ENCODE measurements around the gene BACH1.

The BACH1 gene

DNA sequence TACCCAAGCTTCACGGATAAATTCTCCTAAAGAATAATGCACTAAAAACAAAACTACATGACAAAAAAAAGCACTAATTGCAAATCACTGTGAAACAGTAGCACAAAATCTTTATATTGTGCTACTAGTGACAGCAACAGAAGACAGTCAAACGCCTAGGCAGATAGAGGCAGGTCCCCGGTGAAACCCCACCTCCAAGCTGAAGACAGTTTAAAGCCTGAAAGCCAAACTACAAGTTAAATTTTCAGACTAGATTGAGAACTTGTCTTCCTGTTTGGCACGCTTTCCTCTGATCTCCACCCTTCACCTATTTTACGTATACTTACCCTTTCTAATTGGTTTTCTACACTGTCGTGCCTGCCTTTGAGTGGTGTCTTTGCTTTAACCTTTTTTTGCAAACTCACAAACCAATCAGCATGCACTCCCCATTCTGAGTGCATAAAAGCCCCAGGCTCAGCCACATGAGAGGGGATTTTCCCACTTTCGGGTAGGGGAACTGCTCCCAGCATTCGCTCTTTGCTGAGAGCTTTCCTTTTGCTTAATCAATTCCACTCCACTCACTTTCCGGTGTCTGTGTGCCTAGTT, 3.6 kb upstream of the BACH1 start:
- Histone ChIP-seq H3K27me3 (no peaks in the 10 kb centered on the region), H3K4me3 (ENCODE audit: low read depth in 1 of 2, low read length in 1 of 2) (no peak overlapping the region), H3K36me3 (no peaks in the 10 kb centered on the region), H3K27ac (no peak overlapping the region), H3K9me3 (no peaks in the 10 kb centered on the region), H3K4me1 (ENCODE audit: control insufficient read depth in 1 of 2, insufficient read depth in 1 of 2, low read depth in 1 of 2, low read length in 1 of 2) (peaks cover 18 to 19% of the 10 kb centered on the region in 2 experiments)
- TF ChIP-seq, protein P1, sequence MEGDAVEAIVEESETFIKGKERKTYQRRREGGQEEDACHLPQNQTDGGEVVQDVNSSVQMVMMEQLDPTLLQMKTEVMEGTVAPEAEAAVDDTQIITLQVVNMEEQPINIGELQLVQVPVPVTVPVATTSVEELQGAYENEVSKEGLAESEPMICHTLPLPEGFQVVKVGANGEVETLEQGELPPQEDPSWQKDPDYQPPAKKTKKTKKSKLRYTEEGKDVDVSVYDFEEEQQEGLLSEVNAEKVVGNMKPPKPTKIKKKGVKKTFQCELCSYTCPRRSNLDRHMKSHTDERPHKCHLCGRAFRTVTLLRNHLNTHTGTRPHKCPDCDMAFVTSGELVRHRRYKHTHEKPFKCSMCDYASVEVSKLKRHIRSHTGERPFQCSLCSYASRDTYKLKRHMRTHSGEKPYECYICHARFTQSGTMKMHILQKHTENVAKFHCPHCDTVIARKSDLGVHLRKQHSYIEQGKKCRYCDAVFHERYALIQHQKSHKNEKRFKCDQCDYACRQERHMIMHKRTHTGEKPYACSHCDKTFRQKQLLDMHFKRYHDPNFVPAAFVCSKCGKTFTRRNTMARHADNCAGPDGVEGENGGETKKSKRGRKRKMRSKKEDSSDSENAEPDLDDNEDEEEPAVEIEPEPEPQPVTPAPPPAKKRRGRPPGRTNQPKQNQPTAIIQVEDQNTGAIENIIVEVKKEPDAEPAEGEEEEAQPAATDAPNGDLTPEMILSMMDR (IDR thresholded peaks at IDR 0.05) = no peak

DNA sequence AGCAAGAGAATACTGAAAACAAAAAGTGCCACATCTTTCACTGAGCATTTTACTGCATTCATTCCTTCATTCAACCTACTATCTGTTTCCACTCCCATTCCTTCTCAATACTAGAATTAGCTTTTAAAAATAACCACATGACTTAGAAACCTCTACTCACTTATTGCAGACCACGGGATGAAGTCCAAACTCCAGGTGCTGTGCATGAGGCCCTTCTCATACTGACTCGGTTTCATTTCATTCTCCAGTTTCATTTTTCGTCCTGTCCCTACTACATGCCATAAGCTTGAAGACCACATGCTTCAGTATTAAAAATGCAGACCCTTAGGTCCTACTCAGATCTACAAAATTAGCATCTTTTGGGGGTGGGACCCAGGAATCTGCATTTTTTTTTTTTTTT, 2.3 kb upstream of the BACH1 start:
- no peaks in the 10 kb centered on the region for H3K36me3 ChIP-seq
- no peak overlapping the region for H3K27ac ChIP-seq
- no peaks in the 10 kb centered on the region for H3K9me3 ChIP-seq
- no peak overlapping the region for H3K4me3 ChIP-seq (ENCODE audit: low read depth in 1 of 2, low read length in 1 of 2)
- H3K4me1 ChIP-seq (ENCODE audit: control insufficient read depth in 1 of 2, insufficient read depth in 1 of 2, low read depth in 1 of 2, low read length in 1 of 2) = peaks cover 31 to 32% of the 10 kb centered on the region in 2 experiments
- H3K27me3 ChIP-seq = no peaks in the 10 kb centered on the region
- TF ChIP-seq, protein P1 (IDR thresholded peaks at IDR 0.05) = no peak

DNA sequence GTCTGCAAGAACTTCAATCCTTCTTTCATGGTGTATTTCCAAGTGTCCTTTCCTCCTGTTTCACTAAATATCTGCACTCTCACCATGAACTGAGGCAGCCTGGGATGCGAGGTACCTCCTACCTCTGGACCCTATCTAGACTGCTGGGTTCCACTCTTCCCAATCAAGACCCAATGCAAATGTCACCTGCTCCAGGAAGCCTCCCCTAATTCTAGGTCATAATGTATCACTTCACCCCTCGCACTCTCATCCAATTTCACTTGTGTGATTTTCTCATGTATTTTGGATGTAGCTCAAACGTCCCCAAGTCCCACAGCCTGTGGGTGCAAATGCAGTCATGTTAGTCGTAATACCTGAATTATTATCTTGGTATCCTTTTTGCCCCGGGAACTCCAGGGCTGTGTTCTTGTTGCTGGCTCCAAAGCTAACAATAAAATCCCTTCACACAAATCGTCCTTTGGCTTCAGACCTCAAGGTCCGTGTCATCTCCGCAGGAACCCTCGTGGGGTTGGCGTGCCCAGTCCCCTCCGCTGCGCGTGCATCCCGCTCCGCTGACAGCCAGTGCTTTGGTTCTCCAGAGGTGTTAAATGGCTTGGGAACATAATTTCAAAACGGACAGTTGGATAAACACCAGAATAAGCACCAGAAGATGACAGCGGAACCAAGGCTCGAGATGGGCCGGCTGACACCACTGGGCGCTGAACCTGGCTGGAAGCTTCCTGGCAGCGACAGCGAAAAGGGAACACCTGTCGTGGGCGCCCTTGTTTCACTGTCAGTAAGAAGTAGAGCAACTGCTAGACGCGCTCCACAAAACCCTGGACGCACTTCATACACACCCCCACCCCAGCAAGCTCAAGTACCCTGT, 1.0 kb upstream of the BACH1 start:
- H3K4me3 ChIP-seq (ENCODE audit: low read depth in 1 of 2, low read length in 1 of 2) = peak overlapping the region; percentile 92 to 97
- no peaks in the 10 kb centered on the region for H3K36me3 ChIP-seq
- peaks cover 44% of the 10 kb centered on the region in 2 experiments for H3K4me1 ChIP-seq (ENCODE audit: control insufficient read depth in 1 of 2, insufficient read depth in 1 of 2, low read depth in 1 of 2, low read length in 1 of 2)
- TF ChIP-seq, protein P1 (IDR thresholded peaks at IDR 0.05) = no peak
- H3K27me3 ChIP-seq = no peaks in the 10 kb centered on the region
- peak overlapping the region; percentile 100 for H3K27ac ChIP-seq
- no peaks in the 10 kb centered on the region for H3K9me3 ChIP-seq

DNA sequence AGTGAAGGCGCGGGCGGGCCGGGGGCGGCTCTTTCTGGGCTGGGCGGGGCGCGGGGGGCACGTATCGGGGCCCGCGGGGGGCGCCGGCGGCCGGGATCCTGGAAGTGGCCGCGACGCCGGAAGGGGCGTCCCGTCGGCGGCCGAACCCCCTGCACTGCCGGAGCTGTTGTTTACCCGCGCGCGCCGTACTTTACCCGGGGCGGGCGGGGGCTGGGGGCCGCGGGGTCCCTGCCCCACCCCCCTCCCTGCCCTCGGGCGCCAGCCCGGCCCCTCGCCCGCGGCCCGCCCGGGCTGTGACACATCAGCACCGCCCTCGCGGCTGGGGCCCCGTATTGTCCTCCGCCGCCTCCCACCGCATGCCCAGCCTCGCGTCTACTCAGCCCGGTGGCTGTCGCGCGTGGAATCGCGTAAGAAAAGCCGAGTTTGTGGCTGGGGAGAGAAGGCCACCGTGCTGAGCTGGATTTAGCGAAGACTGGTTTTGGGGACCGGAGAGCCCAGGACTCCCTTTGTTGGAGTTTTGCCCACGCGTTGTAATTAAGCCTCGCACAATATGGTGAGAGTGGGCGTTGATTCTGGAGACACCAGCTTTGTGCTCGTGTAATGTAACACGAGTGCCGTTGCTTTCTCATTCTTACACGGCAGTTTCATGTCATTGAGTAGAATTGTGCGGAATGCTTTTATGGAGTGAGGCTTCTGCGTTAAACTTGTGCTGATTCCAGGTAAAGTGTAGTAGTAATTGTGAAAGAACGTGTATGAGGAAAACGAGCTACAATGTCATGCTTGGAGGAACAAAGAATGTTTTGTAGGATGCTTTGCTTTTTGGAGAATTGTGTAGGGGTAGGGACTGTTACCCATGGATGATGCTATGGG, 559 bp downstream of the BACH1 start:
- TF ChIP-seq, protein P1 (IDR thresholded peaks at IDR 0.05) = no peak
- Histone ChIP-seq H3K9me3 (no peaks in the 10 kb centered on the region), H3K36me3 (no peaks in the 10 kb centered on the region), H3K27me3 (no peaks in the 10 kb centered on the region), H3K4me1 (ENCODE audit: control insufficient read depth in 1 of 2, insufficient read depth in 1 of 2, low read depth in 1 of 2, low read length in 1 of 2) (peaks cover 58 to 59% of the 10 kb centered on the region in 2 experiments), H3K4me3 (ENCODE audit: low read depth in 1 of 2, low read length in 1 of 2) (peak overlapping the region; percentile 92 to 97), H3K27ac (peak overlapping the region; percentile 100)

Data from neutrophil (primary cell).